ENCODE measurements around the gene DACT2. TPM values are rescaled to one million over a fixed set of nuclear protein-coding genes. Genes with fewer than 3 reads are reported as not detected.
"Not testable (repeated sequence)": the region's sequence is repeated elsewhere in the genome, so short reads cannot be mapped to it uniquely, and the experiment has no call there.

The DACT2 gene
- total RNA-seq, 1 experiment from 2014 or later, result not detected

DNA sequence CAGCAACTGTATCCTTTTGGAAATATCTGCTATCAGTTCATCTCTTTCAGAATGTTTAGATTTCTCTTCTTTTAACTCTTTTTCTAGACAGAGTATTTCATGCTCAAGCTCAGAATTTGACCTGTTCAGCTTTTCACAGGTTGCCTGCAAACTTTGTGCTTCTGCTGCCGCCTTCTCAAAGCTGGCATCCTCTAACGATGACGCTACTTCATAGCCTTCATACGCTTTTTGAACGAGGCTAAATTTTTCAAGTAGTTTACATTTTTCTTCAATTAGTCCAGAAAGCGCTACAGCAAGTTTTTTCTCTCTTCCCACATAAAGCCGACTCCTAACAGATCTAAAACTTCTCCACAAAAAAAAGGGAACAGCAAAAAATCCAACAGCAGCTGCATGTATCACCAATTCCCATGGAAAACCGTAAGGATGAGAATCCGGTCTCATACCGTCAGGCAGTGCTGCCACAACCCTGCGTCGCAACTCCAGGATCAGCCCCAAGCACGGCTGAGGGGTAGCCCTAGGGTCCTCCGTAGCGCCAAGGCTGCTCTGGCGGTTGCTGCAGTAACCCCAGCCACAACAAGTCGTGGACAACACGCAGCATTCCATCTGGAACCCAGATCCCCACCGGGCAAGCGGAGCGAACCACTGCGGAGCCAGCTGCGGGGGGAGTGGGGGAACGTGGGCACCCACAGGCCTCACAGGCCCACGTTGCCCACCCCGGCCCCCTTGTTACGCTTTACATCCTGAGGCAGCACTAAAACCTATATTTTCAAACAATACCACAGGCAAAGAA is 30.6 kb downstream of the DACT2 start:
- Histone ChIP-seq H2AFZ (ENCODE audit: low read depth, low read length, poor library complexity, severe bottlenecking) (no peak overlapping the region), H4K20me1 (ENCODE audit: insufficient read depth) (no peaks in the 10 kb centered on the region), H3K4me2 (ENCODE audit: low read length) (no peak overlapping the region), H3K4me1 (ENCODE audit: control insufficient read depth in 1 of 2, insufficient read depth in 2 of 2, low read length in 2 of 2) (no peaks in the 10 kb centered on the region), H3K36me3 (ENCODE audit: control insufficient read depth in 1 of 2, insufficient read depth in 2 of 2, low read length in 2 of 2) (no peaks in the 10 kb centered on the region), H3K9me3 (ENCODE audit: control insufficient read depth in 1 of 2, insufficient read depth in 1 of 2, low read depth in 1 of 2, low read length in 2 of 2) (no peaks in the 10 kb centered on the region), H3K79me2 (ENCODE audit: insufficient read depth, low read length) (no peaks in the 10 kb centered on the region), H3K9me2 (ENCODE audit: insufficient read depth) (no peaks in the 10 kb centered on the region), H3K27ac (ENCODE audit: low read depth, low read length) (no peak overlapping the region), H3K27me3 (ENCODE audit: insufficient read depth, low read length) (peaks cover 15% of the 10 kb centered on the region; the same call in 1 of the 2 replicates), H3K4me3 (replicated peaks in 1 of 2; ENCODE audit: low read depth in 1 of 2, low read length in 2 of 2) (no peak overlapping the region), H3K9ac (ENCODE audit: low read length) (no peak overlapping the region)
- DNase-seq (ENCODE audit: low read depth, low spot score) (no peak), ATAC-seq (no peak)
- RAD21 ChIA-PET (ENCODE audit: low non-redundant PET in 1 of 2, low total read pairs in 2 of 2, uncharacterized antibody in 2 of 2, unreplicated experiment in 2 of 2), result no interaction called here
- POLR2A ChIA-PET, result interaction anchor here (1.2 kb wide), 1 partner anchor 13 kb away, joined by 3 read pairs; no protein-coding TSS in a partner anchor
- TF ChIP-seq EZH2 (IDR thresholded peaks at IDR 0.05), result no peak
- TF ChIP-seq, protein P1, sequence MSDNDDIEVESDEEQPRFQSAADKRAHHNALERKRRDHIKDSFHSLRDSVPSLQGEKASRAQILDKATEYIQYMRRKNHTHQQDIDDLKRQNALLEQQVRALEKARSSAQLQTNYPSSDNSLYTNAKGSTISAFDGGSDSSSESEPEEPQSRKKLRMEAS (IDR thresholded peaks at IDR 0.05), result no peak
- TF ChIP-seq POLR2A (IDR thresholded peaks at IDR 0.05; ENCODE audit: borderline replicate concordance, extremely low read depth, insufficient read depth, insufficient read length), result no peak
- no peak for TF ChIP-seq FOSL1 (IDR thresholded peaks at IDR 0.05; ENCODE audit: low read depth)
- TF ChIP-seq POLR2AphosphoS5 (IDR thresholded peaks at IDR 0.05; ENCODE audit: low read depth, low read length), result no peak
- no peak for TF ChIP-seq EZH2phosphoT487 (IDR thresholded peaks at IDR 0.05; ENCODE audit: borderline replicate concordance)
- intact Hi-C loops (cut with micrococcal nuclease), result no loop called here
- CTCF ChIA-PET, result no interaction called here
- no TSS peak for BruUV-seq (replicated peaks)

DNA sequence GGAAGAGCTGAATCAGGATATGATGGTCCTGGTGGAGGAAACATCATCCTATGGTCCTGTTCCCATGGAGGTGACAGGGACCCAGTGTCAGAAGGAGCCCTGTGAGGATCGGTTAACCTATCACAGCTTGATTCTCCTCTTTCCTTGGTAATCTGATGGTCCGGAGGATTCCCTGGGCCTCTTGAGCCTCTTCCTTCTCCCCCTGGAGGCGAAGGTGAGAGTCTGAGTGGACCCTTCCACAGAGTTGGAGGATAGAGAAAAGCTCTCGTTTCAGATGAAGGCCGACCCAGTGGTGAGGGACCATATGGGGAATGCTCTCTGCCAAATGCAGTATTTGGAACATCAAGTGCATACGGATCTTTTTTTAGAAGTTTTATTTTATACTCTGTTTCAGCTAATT is 32.1 kb downstream of the DACT2 start:
- intact Hi-C loops (cut with micrococcal nuclease); H3K9me2 ChIP-seq (ENCODE audit: insufficient read depth); H3K9ac ChIP-seq (ENCODE audit: low read length); H3K27ac ChIP-seq (ENCODE audit: low read depth, low read length); H2AFZ ChIP-seq (ENCODE audit: low read depth, low read length, poor library complexity, severe bottlenecking); BruUV-seq (replicated peaks); H4K20me1 ChIP-seq (ENCODE audit: insufficient read depth); ATAC-seq; H3K4me3 ChIP-seq (replicated peaks in 1 of 2; ENCODE audit: low read depth in 1 of 2, low read length in 2 of 2); H3K9me3 ChIP-seq (ENCODE audit: control insufficient read depth in 1 of 2, insufficient read depth in 1 of 2, low read depth in 1 of 2, low read length in 2 of 2); DNase-seq (ENCODE audit: low read depth, low spot score); H3K4me2 ChIP-seq (ENCODE audit: low read length); RAD21 ChIA-PET (ENCODE audit: low non-redundant PET in 1 of 2, low total read pairs in 2 of 2, uncharacterized antibody in 2 of 2, unreplicated experiment in 2 of 2); H3K79me2 ChIP-seq (ENCODE audit: insufficient read depth, low read length); H3K36me3 ChIP-seq (ENCODE audit: control insufficient read depth in 1 of 2, insufficient read depth in 2 of 2, low read length in 2 of 2); POLR2A ChIA-PET; CTCF ChIA-PET; H3K4me1 ChIP-seq (ENCODE audit: control insufficient read depth in 1 of 2, insufficient read depth in 2 of 2, low read length in 2 of 2): not testable (repeated sequence)
- peaks cover 11% of the 10 kb centered on the region; the same call in 1 of the 2 replicates for H3K27me3 ChIP-seq (ENCODE audit: insufficient read depth, low read length)

DNA sequence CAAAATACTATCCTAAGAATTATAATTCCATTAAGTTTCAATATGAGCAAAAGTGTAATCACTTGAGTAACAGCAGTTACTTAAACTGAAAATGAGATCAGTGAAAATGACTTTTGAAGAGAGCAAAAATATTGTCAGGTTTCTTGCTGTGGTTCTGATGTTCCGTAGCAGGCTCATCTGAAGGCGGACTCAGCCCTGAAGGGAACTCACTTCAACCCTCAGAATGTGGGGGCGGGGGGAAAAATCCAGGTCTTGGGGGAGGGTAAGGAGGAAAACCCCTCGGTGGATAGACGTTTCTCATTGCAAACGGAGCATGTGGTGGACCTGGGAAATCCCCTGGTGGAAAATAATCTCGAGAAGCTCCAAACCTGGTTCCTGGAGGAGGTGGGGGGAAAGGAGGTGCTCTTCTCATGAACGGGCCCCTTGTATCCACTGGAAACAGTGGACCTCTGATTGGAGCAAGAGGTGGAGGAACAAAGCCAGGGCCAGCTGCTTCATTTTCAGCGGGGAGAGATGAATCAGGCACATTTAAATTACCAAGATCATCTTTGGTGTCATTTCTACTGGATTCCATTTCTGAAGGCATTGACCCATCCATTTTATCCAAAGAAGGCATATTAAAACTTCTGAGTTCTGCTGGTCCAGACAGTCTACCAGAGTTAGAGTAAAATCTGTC is 32.7 kb downstream of the DACT2 start:
- DNase-seq (ENCODE audit: low read depth, low spot score); H3K27ac ChIP-seq (ENCODE audit: low read depth, low read length); H3K36me3 ChIP-seq (ENCODE audit: control insufficient read depth in 1 of 2, insufficient read depth in 2 of 2, low read length in 2 of 2); intact Hi-C loops (cut with micrococcal nuclease); H3K79me2 ChIP-seq (ENCODE audit: insufficient read depth, low read length); RAD21 ChIA-PET (ENCODE audit: low non-redundant PET in 1 of 2, low total read pairs in 2 of 2, uncharacterized antibody in 2 of 2, unreplicated experiment in 2 of 2); ATAC-seq; H3K4me2 ChIP-seq (ENCODE audit: low read length); H3K9me2 ChIP-seq (ENCODE audit: insufficient read depth); CTCF ChIA-PET; H2AFZ ChIP-seq (ENCODE audit: low read depth, low read length, poor library complexity, severe bottlenecking); POLR2A ChIA-PET; H3K9ac ChIP-seq (ENCODE audit: low read length); H3K27me3 ChIP-seq (ENCODE audit: insufficient read depth, low read length); H3K9me3 ChIP-seq (ENCODE audit: control insufficient read depth in 1 of 2, insufficient read depth in 1 of 2, low read depth in 1 of 2, low read length in 2 of 2); H3K4me1 ChIP-seq (ENCODE audit: control insufficient read depth in 1 of 2, insufficient read depth in 2 of 2, low read length in 2 of 2); H4K20me1 ChIP-seq (ENCODE audit: insufficient read depth); BruUV-seq (replicated peaks); H3K4me3 ChIP-seq (replicated peaks in 1 of 2; ENCODE audit: low read depth in 1 of 2, low read length in 2 of 2): not testable (repeated sequence)

Measured in HCT116 (cell line).